SKM-1 (cell line): Measurements from ENCODE around the gene UQCC5.
"Not testable (repeated sequence)": the region's sequence is repeated elsewhere in the genome, so short reads cannot be mapped to it uniquely, and the experiment has no call there.

Experiments
- DNase-seq: peaks from one replicate; lab custom pipeline; 2025; ENCODE audit not compliant: unreplicated experiment; lab: John Stamatoyannopoulos, UW

Gene UQCC5

DNA sequence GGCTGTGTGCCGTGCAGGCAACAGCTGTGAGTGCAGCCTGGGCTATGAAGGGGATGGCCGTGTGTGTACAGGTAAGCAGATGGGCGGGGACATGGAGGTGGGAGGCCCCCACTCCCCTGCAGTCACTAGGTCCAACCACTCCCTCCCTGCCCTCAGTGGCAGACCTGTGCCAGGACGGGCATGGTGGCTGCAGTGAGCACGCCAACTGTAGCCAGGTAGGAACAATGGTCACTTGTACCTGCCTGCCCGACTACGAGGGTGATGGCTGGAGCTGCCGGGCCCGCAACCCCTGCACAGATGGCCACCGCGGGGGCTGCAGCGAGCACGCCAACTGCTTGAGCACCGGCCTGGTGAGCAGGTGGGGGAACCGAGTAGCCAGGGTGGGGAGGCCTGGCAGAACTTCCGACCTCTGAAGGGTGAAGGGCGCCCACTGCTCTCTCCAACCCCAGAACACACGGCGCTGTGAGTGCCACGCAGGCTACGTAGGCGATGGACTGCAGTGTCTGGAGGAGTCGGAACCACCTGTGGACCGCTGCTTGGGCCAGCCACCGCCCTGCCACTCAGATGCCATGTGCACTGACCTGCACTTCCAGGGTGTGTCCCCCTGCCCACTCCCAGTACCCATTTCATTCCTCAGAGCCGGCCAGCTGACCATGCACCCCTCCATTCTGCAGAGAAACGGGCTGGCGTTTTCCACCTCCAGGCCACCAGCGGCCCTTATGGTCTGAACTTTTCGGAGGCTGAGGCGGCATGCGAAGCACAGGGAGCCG is 14.3 kb upstream of the UQCC5 start:
- no peak for DNase-seq

DNA sequence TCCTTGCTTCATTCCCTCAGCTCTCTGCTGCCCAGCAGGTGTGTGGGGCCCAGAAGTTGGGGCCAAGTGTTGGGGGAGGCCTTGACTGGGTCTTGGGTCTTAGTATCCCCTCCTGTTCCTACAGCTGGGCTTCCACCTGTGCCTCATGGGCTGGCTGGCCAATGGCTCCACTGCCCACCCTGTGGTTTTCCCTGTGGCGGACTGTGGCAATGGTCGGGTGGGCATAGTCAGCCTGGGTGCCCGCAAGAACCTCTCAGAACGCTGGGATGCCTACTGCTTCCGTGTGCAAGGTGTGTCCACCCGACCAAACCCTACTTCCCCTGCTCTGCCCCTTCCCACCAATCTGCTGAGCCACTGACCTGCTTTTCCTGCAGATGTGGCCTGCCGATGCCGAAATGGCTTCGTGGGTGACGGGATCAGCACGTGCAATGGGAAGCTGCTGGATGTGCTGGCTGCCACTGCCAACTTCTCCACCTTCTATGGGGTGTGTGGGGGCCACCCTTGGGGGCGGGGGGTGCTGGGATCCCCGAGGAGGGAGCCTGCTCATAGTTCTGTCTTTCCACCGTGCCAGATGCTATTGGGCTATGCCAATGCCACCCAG is 13.7 kb upstream of the UQCC5 start:
- DNase-seq = no peak

DNA sequence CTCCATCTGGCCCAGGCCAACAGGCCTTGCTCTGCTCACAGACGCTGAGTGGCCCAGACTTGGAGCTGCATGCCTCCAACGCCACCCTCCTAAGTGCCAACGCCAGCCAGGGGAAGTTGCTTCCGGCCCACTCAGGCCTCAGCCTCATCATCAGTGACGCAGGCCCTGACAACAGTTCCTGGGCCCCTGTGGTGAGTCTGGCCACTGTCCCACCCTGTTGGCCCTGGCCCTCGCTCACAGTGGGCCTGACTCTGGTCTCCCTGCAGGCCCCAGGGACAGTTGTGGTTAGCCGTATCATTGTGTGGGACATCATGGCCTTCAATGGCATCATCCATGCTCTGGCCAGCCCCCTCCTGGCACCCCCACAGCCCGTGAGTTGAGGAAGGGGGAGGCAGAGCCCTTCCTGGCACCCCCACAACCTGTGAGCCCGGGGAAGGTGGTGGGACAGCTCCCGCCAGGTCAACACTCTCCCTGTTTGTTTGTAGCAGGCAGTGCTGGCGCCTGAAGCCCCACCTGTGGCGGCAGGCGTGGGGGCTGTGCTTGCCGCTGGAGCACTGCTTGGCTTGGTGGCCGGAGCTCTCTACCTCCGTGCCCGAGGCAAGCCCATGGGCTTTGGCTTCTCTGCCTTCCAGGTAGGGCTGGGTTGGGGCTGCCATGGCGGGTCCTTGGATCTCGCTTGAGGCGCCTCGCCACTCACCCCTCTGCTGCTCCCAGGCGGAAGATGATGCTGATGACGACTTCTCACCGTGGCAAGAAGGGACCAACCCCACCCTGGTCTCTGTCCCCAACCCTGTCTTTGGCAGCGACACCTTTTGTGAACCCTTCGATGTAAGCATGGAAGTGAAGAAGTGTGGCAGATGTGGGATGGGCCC is 12.8 kb upstream of the UQCC5 start:
- DNase-seq = no peak

DNA sequence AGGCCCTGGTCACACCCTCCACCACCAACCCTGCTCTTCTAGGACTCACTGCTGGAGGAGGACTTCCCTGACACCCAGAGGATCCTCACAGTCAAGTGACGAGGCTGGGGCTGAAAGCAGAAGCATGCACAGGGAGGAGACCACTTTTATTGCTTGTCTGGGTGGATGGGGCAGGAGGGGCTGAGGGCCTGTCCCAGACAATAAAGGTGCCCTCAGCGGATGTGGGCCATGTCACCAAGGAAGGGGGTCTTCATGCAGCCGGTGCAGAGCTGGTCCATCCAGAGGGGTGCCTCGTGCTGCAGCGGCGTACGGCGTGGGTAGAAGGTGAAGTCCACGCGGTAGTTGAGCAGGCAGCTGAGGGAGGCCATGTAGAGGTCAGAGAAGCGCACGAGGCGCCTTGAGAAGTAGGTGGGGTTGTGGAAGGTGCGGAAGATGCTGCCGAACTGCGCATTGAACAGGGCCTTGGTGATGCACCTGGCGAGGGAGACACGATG is 12.1 kb upstream of the UQCC5 start:
- DNase-seq = no peak

DNA sequence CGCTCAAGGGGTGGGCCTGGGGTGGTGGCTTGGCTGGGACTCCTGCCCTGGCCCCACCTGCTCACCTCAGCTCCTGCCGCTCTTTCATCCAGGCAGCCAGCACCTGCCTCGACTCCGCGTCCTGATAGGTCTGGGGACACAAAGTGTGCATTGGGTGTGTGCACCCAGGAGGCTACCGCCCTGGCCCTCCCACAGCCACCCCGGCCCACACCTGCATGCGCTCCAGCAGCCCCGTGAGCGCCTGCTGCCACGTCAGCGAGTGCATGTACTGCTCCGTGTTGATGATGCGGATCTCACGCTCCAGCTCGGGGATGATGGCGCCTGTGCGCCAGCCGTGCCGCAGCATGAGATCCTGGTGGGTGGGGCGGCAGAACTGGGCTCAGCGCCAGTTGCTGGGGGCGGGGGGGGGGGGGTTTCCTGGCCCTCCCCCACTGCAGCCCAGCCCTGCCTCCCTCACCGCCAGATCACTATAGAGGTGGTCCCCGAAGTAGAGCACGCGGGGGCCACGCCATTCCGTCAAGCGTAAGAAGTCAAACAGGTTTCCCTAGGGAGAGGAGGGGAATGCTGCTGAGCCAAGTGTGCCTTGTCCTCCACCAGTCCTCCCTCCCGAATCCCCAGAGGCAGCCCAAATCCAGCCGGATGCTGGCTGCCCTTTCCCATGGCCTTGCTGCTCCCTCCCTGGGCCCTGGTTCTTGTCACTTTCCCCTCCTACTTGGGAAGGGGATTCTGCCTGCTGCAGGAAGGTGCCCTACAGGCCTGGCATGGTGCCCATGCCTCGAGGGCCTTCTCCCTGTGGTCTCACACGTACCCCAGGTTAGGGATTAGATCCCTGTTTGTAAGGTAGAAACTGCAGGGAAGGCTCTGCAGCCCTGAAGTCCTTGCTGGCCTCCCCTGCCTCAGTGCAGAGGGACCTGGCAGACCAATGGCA is 11.4 kb upstream of the UQCC5 start:
- DNase-seq = no peak

DNA sequence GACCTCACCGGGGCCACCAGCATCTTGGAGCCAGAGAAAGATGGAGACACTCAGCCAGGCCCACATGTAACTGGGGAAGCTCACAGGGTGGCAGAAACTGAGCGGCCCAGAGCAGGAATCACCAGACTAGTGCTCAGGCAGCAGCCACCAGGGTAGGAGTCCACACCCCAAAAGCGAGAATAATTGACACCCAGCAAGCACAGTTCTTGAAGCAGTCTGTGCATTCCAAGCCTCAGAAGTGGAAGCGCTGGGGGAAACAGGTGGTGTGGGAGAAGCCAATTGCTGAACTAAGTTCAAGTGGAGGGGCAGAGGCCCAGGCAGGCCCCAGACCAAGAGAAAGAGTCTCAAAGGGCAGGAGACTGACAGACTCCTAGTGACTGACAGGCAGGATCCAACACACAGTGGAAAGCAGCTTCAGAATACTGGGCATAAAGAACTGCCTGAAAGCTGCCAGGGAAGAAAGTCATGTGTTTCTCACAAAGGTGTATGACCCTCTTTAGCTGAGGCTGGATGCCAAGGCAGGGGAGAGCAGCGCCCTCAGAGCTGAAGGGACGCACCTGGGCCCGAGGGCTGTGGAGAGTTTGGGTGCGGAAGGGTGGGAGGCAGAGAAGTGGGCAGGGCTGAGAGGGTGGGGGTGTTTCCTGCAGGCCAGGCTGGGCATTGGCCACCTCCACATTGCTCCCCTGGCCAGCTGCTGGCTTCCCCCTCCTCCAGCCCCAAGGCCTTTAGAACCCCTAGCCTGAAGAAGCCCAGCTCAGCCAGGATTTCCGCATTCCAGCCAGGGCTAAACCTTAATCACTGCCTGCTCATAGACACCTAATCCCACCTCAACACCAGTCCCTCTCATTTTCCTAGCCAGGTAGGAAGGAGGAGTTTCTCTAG is 10.5 kb upstream of the UQCC5 start:
- no peak for DNase-seq

DNA sequence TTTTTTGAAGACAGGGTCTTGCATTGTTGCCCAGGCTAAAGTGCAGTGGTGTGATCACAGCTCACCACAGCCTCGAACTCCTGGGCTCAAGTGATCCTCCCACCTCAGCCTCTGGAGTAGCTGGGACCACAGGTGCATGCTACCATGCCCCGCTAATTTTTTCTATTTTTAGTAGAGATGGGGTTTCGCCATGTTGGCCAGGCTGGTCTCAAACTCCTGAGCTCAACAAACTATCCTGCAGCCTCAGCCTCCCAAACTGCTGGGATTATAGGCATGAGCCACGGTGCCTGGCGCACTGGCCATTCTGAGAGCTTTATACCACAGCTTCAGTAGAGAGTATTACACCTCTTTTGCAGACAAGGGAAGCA is 9.8 kb upstream of the UQCC5 start:
- DNase-seq = not testable (repeated sequence)

DNA sequence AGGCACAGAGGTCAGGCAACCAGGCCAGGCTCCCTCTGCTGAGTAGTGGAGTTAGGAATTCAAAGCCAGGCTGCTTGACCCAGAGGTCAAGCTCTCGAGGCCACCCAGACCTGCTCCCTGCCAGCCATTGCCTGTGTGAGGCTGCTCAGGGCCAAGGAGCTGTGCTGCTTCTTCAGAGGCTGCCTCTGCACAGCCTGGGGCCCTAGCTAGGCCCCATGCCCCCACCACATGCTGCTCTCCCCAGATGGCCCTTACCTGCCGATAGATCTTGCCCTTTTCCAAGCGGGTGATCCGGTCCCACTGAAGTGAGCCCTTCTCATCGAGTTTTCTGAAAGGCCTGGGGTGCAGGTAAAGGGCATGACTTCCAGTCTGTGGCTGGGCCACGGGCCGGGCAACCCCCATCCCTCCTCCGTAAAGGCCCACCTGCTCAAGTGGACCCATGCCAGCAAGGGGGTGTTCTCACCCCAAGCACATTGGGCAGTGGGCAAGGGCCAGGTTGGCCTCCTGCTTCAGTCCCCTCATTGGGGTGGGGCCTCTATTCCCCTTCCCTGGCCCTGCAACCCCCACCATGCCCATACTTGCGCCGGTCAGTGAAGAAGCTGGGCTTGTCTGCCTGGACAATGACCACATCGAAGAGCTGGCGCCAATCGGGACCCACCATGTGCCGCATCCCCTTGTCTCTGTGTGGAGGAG is 9.2 kb upstream of the UQCC5 start:
- no peak for DNase-seq

DNA sequence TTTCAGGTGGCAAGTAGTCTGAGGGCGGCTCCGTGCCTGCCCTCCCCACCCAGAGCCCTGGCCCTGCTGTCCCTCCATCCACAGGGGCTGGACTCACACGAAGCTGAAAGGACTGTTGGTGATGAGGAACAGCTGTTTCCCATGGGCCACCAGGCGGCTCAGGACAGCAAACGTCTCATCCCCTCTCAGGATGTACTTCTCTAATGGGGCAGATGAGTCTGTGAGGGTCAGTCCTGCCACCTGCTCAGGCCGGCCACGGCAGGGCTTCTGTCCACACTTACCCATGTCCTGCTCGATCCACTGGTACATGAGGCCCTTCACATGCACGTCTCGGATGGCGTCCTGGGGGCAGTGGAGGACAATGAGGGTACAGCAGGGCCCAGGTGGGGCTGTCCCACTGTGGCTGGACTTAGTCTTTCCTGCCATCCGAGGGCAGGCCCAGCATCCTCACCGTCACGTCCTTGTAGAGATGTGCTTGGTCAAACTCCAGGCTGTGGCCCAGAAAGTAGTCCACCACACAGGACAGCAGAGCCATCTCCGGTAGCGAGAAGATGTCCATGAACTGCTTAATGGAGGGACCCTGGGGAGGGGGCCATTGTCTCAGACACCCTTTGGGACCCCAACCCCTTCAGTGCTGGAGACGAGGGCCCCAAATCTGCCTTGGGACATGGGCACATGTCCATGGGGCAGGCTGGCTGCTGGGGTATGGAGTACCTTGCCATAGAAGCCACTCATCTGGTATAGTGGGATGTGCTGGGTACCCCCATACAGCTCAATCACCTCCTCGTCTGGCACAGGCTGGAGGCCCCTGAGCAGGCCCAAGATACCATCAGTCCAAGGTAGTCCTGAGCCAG is 8.4 kb upstream of the UQCC5 start:
- DNase-seq = no peak

DNA sequence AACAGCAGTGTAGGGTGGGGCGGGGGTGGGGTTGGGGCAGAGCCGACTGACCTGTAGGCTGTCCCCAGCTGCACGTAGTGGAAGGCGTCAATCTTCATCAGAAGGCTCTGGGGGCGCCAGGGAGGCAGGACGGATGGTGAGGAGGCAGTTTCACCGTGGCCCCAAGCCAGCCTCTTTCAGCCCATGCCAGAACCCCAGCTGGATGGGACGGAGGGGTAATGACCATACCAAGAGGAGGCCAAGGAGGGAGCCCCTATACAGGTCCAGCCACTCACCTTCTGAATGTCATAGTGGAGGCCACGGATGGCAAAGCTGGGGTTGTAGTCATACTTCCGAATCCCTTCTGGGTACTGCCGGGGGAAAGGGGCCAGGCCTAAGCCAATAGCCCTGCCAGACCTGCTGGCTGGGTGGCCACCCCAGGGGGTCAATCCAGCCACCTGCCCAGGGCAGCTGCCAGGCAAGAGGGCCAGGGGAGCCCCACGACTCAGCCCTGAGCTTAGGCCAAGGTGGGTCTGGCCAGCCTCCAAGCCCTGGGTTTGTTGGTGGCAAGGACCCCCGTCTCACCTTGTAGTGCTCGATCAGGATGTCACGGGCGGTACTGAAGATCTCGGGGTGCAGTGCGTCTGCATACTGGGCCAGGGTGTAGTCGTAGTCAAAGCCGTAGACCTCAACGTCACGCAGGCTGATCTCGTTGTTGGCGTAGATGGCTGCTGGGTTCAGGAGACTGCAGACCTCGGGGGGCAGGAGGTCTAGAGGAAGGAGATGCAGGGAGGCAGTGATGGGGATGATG is 7.6 kb upstream of the UQCC5 start:
- DNase-seq = no peak

DNA sequence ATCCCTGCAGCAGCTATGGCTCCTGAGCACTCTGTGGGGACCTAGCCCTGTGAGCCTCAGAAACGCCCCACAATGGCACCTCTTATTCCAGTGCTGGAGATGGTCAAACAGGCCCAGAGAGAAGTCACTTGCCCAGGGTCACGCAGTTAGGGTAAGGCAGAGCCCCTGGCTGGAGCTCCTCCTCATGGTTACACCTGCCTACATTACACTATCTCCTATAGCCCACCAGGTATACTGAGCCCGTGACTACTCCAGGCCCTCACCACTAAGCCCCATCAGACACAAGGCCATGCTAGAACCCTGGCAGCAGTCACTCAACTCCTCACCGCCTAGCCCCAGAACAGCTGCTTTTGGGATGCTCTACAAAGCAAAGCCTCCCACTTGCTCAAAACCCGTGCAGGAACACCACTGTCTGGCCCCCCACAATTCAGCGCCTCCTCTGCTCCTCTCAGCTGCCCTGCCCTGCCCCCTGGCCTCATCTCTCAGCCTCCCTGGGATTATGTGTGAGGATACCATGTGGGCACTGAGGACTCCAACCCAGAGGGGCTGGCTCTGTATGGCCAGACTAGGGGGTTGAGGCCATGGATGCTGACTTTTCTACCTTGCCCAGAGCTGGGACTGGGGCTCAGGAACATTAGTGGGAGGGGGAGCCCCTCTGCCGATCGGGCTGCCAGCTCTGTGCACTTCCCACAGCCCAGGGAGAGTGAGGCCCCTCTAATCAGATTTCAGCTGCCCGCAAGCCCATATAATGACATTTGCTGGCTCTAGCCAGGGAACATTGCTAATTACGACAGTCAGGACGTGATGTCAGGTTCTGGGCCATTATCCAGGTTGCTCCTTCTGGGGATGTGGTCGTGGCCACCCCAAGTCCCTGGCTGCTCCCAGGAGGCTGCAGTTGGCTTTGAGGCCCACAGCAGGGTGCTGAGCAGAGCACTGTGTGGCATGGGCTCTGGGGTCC is 6.8 kb upstream of the UQCC5 start:
- no peak for DNase-seq

DNA sequence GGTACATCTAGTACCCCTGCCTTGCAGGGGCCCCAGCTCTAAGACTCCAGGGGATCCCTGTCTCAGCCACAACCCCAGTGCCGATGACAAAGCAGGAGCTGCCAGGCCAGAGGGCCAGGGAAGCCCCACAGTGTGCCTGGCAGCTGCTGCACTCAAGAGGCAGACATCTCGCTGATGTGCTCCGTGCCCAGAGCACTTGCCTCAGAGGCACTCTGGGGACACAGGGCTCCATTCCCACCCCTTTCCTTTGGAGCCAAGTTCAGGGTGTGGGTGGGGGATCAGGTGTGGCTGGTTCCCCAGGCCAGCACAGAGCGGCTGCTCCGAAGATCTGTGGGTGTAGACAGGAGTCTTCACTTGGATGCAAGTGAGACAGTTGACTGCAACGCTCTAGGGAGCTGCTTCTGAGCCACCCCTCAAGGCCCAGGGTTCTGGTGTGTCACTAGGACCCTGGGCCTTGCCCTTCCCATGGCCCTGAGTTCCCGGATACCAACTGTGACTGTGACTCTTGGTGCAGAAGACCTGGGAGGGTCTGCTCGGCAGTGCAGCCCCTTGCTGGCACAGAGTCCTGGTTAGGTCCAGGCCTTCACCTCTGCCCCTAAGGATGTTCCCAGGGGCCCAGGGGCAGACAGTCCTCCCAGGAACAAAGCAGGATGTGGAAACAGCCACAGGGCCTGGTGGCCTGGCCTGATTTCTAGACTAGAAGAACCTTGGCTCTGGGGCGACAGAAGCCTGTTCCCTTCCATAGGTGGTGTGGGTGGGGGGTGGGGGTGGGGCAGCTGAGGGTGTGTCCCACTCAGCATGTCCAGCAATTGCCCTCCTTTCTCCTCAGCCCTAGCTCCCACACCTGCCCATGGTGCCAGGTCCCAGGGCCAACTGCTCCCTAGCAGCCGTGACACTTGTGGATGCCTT is 5.2 kb upstream of the UQCC5 start:
- DNase-seq = no peak

DNA sequence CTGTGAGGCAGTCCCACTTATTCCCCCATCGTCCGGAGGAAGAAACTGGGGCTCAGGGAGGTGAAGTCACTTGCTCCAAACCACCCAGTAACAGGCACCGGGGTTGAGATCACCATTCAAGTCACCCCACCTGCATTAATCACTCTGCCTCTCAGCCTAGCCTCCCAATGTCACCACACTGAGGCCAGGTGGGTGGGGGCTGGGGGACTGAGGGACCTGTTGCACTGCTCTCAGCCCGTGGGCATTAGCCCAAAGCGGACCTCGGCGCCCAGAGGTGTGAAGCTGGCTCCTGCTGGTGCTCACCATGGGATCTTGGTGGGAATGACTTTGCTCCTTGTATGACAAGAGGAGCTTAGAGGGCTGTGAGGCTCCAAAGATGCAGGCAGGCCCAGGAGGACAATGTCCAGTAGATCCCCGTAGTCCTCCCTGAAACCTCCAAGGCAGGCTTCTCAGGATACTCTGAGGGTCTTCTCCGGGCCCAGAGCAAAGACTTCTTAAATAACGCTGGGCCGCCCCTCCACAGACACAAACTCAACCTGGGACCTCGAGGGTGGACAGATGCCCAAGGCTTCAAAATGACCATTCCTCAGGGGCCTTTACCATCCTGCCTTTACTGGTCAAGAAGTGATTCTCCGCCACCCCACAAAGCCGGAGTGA is 4.4 kb upstream of the UQCC5 start:
- no peak for DNase-seq

DNA sequence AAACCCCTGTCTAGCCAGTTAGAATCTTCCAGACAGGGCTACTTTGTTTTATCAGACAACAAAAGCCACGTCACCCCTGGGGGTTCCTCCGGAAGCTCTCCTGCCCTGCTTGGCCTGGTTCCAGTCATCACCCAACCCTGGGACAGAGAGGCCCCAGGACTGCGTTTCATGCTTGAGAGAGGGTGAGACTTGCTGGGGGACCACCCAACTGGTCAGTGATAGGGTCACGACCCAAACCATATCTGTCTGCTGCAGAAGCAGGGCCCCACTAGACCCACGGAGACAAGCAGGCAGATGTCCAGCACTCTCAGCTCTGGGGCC is 3.9 kb upstream of the UQCC5 start:
- no peak for DNase-seq
